Globus pallidus (tissue), 1 donor: Measurements from ENCODE around the gene KRT15.
"Not testable (repeated sequence)": the region's sequence is repeated elsewhere in the genome, so short reads cannot be mapped to it uniquely, and the experiment has no call there.

Experiments used
- DNase-seq: peaks from one replicate; pipeline ENCODE4 v3.0.0-alpha.2; 2015; ENCODE audit warnings: low spot score

The KRT15 gene

DNA sequence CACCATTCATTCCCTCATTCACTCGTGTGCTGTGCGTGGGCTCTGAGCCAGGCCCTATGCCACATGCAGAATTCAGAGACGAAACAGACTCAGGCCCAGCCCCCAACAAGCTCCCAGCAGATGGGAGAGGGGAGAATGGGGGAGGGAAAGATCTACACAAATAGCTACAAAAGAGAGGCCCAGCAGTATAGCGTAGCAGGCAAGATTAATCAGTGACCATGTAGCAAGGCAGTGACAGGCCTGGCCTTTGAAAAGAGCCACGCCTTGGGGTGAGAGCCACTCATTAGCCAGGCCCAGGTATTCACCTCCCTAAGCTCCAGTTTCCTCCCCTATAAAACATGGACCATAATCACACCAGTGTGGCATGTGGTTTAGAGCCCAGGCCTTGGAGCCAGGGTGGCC lies 25.8 kb upstream of the KRT15 start:
- no peak for DNase-seq

DNA sequence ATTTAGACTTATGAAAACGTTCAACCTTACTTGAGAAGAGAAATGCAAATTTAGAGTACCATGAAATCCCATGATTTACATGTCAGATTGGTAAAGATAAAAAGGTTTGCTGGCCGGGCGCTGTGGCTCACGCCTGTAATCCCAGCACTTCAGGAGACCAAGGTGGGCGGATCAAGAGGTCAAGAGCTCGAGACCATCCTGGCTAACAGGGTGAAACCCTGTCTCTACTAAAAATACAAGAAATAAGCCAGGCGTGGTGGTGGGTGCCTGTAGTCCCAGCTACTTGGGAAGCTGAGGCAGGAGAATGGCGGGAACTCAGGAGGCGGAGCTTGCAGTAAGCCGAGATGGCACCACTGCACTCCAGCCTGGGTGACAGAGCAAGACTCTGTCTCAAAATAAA lies 24.1 kb upstream of the KRT15 start:
- not testable (repeated sequence) for DNase-seq

DNA sequence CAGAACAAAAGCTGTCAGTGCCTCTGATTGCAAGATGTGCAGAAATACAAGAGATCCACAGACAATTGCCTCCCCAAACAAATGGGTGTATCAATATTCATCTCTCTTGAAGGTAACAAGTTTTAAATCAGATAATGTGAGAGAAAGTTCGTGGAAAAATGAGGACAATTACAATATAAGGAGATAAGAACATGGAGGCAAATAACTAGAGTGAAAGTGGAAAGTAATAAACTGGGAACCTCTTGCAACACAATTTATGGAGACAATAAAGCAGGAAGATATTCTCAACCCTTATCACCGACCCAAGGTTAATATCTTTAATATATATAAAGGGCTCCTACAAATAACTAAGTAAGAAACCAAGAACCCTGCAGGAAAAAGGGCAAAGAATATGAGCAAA lies 23.7 kb upstream of the KRT15 start:
- no peak for DNase-seq

DNA sequence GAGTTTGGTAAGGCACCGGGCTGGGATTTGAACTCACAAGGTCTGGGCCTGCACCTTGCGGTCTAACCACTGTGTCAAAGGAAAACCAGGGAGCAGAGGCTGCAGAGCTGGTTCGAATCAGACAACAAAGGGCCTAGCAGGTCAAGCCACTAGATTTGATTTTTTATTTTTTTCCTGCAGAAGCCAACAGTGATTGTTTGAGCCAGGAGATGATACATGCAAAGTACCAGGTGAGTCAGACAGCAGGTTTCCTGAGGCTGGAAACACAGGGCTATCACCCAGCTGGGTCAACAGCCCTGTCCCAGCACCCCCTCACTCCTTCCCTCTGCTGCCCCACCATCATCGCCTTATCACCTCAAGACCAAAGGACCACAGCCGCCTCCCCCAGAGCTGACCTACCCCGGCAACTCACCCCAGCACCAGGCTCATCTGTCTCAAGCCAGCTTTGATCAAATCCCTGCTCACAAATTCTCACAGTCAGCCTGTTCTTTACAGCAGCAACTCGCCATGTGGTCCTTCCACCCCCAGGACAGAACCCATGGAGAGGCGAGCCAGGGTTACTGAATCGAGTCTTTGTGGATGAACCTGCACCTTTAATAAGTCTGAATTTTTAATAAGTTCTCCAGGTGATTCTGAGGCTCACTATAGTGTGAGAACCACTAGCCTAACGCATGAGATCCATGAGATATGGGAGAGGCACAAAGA lies 22.4 kb upstream of the KRT15 start:
- DNase-seq, result no peak

DNA sequence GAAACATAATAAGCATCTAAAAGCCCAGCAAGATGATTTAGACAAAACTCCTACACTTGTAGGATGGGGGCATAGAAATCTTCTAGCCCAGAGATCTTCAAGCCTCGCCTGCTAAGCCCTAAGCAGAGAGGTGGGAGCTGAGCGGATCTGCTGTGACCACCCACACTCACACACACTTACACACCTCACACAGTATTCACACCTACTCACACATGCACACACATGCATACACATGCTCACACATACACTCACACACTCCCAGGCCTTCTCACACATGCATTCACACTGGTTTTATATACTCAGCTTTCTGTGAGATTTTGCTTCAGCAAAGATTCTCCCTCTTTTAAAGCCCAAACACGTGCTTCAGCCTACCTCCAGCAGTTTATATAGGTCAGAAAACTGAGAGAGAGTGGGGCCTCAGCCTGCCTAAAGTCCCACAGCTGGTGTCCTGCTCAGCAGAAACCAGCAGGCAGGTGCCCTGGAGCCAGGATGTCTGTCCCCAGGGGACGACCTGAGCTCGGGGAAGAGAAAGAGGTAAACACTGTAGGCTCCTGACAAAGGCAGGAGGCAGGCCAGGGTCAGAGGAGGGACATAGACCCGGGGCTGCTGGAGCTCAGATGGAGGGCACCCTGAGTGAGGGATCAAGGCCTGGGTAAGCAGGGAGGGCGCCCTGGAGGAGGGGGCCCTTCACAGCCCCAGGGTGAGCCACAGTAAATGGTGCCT lies 21.4 kb upstream of the KRT15 start:
- DNase-seq, result no peak

DNA sequence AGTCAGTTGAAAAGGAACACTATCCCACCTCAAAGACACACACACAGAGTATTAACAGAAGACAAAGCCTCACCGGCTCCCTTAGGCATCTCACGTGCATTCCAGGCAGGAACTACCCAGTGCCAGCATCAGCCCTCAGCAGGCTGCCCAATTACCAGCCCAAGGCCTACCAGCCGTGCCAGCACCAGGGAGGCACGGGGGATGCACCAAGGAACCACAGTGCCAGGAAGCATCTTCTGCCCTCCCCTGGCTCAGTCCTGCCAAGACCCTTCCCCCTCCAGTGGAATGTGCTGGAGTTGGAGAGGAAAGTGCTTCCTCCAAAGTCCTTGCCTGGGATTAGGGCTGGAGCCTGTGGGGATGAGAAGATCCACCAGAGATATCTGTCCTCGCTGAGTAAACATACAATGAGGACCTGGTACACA lies 20.4 kb upstream of the KRT15 start:
- no peak for DNase-seq

DNA sequence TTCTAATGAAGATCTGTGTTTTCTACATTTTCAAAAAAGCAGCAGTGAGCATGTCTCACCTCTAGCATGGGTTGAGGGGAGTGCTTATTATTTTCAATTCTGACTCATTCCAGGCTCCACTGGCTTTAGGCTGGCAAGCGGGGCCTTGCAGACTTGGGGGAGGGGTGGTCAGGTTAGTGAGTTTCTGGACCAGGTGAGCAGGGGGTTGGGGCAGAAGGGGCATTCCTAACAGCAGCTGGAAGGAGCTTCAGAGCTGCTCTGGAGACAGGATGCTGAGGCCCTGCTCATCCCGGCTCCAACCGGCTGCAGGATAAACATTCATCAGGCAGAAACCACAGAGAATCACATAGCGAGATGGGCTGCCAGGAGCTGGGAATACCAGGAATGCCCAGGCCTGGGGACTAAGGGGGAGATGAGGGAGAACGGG lies 19.9 kb upstream of the KRT15 start:
- no peak for DNase-seq

DNA sequence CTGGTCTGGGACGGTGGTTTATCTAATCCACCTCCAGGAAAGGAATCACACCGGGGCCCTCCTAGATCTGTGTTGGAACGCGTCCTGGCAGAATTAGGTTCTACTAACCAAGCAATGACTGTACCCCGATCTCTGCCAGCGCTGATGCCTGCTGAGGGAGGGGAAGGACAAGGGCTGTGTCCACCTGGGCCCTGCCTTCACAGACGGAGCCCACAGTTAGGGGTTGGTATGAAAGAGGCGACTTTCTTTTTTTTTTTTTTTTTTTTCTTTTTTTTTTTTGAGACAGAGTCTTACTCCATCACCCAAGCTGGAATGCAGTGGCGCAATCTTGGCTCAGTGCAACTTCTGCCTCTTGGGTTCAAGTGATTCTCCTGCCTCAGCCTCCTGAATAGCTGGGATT lies 19.3 kb upstream of the KRT15 start:
- DNase-seq, result no peak

DNA sequence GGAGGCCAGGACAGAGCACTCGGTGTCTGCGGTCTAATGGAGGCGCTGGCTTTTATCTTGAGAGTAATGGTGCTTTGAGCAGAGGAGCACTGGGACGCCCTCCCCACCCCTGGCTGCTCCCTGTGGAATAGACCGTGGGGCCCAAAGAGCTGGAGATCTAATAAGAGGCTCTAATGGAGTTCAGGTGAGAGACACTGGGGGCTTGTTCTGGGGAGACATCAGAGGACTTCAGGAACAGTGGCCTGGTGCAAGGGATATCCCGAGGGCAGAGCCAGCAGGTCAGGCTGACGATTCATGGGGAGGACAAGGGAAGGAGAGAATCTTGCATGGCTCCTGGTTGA lies 18.9 kb upstream of the KRT15 start:
- no peak for DNase-seq

DNA sequence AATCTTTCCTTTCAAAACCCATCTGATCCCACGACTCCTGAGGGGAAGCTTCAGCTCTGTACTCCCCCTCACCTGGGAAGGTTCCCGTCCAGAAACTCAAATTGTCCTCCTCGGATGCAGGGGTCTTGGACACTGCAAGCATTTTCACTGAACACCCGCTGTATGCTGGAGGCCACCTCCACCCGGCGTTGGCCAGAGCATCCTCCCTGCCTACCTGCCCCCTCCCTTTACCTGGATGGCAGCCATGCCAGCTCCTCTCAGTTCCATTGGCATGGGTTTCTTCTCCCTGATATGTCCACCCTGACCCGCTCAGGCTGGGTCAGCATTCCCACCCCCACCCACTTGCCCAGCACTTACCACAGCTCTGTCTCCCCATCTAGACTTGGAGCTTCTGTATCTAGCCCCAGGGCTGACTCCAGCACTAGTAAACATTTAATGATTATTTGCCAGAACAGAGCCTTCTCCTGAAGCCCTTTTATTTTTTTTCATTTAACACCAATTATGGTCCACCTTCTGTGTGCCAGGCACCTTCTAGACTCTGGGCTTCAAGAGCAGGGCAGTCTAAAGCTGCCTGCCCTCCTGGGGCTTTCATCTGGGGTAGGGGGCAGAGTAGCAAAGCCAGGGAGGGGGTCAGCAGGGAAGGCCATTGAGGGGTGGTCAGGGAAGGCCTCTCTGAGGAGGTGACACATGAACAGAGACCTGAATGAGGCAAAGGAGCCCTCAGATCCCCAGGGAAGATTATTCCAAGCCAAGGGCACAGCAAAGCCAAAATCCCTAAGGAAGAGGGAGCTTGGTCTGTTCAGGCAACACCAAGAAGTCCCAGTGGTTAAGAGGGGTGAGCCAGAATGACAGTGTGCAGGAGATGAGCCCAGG lies 18.3 kb upstream of the KRT15 start:
- DNase-seq, result no peak

DNA sequence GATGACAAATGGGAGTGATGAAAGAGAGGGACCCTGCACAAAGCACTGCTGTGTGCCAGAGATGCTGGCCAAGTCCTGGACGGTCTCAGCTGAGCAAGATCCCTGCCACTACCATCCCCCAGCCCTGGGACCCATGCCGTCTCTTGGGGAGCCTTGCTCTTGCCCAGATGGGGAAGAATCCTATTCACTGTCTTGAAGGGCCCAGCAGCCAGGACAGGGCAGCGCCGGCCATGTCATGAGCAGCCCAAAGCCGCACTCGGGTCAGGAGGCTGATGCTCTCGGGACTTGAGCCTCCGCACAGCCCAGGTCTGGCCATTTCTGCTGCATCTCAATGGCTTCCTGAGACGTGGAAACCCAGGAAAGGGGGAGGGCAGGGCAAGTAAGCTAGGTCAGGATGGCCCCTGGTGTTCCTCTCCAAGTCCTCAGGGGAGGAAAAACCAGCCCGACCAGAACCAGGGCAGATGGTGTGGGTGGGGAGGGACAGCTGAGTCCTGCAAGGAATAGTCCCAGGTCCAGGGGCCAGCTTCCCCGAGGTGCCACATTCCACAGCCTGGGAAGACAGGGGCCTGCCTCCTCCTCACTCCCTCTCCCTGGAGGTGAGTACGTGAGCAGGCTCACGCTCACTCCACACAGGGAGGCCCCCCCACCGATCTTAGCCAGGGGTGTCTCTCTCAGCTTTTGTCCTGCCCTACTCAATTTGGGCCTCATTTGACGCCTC lies 17.2 kb upstream of the KRT15 start:
- DNase-seq, result no peak

DNA sequence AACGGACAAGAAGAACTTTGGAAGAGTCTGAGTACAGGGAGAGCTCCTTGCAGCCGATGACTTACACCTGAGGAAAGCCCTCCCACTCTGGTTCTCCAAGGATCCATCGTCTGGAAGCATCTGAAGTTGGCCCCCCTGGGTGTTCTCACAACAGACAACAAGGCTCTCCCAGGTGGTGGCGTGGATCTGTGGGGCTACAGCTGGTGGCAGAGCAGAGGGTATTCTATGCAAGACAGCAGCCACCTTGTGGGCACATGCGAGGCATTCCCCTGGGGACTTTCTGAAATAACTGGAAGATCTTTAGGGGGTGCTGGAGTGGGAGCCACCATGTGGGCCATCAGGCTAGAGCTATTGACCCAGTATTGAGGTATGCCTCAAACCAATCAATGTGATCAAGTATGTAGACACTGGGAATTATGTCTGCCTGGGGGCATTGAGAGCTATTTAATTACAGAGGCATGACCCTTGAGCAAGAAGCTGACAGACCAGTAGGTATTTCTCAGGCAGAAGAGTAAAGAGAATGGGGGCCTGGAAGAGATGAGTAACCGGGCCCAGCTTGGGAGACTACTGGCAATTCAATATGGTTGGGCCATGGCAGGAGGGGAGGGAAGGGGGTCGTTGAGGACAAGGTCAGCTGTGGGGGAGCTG lies 16.3 kb upstream of the KRT15 start:
- no peak for DNase-seq

DNA sequence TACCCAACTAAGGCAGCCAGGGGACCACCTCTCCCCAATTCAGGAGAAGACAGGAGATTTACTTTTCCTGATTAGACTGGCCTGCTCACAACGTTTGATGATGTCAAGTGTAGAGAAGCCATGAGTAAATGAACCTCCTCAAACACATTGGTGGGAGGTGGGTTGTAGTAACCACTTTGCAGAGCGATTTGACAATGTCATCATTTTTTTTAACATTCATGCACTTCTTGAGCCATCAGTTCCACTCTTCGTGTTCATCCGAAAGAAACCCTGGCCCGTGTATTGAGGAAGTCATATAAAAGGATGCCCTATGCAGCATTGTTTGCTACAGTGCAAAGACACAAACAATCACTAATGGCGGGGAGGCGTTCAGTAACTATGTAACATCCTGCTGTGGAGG lies 14.9 kb upstream of the KRT15 start:
- no peak for DNase-seq

DNA sequence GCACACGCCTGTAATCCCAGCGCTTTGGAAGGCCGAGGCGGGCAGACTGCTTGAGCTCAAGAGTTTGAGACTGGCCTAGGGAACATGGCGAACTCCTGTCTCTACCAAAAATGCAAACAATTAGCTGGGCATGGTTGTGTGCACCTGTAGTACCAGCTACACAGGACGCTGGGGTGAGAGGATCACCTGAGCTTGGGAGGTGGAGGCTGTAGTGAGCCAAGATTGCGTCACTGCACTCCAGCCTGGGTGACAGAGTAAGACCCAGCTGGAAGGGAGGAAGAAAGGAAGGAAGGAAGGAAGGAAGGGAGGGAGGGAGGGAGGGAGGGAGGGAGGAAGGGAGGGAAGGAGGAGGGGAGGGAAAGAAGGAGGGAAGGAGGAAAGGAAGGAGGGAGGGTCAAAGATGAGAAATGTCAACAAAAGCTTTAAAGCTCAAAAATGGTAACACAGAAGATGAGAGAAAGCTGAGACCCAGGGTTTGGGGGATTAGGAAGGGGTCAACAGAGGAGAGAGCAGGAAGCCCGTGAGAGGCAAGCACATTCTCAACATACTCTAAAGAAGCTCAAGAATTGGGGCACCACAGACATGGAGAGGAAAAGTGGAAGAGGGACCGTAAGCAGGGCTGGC lies 14.4 kb upstream of the KRT15 start:
- DNase-seq, result no peak

DNA sequence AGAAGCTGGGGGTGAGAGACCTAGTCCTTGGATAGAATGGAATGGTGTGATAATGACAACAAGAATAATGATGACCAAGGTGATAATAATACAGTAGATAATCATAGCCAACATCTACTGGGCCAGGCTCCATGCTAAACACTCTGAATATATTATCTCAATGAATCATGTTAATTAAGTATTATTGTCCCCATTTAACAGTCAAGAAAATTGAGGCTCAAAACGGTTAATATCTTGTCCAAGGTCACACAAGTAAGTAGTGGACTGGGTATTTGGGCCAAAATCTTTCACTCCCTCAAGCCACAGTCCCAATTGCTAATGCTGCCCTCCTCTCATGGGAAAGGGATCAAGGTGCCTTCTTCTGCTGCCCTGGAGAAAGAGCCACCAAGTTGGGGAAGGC lies 13.3 kb upstream of the KRT15 start:
- no peak for DNase-seq

DNA sequence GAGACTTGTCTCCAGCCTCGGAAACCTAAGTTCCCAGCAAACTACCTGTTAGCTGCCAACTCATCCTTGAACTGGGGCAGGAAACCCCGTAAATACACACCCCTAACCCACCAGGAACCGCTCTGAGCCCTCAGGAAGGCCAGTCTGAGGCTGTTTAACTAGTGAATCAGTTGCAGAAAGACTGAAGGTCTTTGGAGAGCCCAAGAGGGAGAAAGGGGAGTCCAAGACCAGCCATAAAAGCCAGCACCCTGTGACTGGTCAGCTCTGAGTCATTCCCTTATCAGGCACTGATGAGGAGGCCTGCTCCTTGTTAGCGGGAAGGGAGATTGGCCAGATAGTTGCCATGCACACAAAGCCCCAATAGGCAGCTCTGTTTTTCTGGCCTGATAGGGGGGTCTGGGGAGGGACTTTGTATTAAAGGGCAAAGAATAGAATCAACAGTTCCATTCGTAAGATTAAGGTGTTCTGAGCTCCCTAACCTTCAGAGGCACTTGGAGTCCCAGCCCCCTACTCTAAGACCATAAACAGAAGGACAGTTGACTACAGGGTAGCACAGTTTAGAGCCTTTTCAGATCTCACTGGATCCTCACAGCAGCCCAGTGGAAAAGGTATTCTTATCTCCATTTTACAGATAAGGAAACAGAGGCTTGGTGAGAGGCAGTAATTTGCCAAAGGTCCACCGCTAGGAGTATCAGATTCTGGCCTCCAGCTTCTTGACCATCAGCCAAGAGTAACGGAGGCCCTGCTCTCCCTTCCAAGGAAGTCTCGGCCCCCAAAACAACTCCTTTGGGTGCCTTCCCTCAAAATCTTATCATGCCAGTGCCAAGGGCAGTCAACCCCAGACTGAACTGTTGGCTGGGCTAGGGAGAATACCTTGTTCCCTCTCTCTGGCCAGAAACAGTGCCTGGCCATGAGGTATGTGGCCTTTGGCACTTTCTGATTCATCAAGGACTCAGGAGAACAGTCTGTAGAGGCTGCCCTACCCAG lies 11.7 kb upstream of the KRT15 start:
- DNase-seq, result no peak

DNA sequence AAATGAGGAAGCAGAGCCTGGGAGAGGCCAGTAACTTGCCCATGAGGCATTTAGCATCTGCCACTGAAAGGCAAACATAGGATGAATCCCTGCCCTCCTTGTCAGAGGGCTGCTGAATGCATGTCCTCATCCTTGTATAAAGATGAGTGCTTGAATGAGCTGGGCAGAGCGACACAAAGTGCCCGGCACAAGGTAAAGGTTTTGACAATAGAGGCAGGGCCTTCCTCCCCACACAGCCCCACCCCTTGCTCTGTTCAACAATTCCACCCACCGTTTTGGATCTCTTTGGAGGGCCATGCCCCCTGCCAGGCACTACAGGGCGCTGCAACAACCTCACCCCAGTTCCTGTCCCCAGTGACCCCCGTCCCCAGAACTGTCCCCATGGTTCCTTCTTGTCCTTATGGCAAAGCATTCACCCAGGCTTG lies 10.8 kb upstream of the KRT15 start:
- DNase-seq, result no peak

DNA sequence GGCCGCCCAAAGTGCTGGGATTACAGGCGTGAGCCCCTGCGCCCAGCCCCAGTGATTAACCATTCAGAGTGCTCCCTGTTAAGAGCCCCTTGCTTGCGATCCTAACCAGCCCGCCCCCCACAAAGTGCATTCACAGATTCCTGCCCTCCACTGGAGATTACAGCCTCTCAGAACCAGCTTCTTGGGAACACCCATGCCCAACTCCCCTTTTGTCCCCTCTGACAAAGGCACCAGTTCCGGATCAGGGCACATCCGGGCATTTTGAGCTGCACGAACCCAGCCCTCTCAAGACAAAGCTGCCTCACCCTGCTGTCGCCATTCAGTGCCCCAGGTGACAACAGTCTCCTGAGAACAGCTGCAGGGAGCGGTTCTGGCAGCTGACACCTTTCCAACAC lies 10.3 kb upstream of the KRT15 start:
- DNase-seq, result no peak

DNA sequence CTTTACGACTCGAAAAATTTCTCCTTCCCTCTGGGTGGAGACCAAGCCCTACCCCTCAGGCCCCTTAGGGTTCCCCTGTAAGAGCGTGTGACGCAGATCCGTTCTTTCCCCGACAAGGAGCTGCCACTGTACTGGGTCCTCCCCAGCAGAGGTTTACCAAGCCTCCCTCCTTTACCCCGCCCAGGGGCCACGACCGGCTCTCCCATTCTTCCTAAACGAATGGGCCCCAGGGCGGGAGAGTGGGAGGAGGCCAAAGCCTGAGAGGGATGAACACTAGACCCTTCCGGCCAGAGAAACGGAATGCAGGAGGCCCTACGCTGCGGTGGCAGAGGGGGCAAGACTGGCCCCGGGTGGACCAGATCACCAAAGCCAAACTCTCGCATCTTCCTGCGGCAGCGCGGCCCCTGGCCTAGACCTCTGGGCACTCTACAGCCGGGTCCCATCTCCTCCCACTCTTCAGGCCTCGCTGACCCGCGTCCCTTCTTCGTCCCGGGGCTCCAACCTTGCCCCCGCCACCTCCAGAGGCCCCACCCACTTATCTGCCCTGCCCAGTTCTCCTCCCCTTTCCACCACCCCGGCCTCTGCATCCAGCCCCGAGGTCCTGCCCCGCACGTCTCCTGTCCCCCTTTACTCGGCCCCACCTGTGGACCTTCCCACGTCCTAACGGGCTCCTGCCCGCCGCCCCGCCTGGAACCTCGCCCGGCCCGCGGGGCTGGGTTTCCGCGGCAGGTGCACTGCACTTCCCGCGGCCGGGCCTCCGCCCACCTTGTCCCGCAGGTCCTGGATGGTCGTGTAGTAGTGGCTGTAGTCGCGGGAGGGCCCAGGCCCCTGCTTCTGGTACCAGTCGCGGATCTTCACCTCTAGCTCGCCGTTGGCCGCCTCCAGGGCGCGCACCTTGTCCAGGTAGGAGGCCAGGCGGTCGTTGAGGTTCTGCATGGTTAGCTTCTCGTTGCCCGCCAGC lies 8.7 kb upstream of the KRT15 start:
- no peak for DNase-seq
